ENCODE data around the gene MYL12B.
A peak's percentile ranks its signal among the peaks of the same experiment; 100 is the strongest.

Gene MYL12B

DNA sequence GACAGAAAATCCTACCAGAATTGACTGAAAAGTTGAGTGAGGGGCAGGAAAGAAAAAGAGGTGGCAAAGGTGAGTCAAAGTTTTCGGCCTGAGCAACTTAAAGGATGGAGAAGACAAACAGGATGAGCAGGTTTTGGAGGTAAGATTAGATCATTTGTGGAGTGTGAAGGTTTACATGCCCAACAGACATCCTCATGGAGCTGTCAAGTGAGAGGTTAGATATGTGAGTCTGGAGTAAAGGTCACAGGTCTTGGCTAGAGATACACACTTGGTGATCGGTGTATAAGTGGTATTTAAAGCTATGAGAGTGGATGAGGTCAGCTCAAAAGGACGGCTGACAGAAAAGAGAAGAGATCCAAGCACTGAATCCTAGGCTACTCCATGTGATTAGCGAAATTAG, 25.5 kb upstream of the MYL12B start:
- no peak for DNase-seq

DNA sequence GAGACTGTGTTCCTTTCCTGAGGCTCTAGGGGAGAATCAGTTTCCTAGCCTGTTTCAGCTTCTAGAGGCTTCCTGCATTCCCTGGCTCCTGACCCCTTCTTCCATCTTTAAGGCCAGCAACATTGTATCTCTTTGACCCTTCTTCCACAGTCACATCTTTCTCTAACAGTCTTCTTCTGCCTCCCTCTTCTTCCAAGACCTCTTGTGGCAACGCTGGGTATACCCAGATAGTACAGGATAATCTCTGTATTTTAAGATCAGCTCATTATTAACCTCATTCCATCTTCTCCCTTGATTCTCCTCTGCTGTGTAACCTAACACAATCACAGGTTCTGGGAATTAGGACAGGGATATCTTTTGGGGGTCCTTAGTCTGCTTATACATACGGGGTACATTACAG, 23.2 kb upstream of the MYL12B start:
- DNase-seq: no peak

DNA sequence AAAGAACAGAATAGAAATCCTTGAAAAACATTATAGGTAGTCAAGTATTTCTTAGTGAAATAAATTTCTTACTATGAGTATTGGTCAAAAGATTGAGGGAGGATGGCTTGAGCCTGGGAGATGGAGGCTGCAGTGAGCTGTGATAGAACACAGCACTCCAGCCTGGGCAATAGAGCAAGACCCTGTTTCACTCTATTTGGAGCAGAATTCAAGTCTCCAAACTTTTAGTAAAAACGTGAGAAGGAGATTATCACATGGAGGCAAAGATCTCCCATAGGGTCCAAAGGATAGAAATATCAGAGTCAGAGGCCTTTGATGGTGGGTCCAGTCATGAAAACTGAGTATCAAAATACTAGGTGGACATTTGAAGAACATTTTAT, 16.8 kb upstream of the MYL12B start:
- DNase-seq: no peak

DNA sequence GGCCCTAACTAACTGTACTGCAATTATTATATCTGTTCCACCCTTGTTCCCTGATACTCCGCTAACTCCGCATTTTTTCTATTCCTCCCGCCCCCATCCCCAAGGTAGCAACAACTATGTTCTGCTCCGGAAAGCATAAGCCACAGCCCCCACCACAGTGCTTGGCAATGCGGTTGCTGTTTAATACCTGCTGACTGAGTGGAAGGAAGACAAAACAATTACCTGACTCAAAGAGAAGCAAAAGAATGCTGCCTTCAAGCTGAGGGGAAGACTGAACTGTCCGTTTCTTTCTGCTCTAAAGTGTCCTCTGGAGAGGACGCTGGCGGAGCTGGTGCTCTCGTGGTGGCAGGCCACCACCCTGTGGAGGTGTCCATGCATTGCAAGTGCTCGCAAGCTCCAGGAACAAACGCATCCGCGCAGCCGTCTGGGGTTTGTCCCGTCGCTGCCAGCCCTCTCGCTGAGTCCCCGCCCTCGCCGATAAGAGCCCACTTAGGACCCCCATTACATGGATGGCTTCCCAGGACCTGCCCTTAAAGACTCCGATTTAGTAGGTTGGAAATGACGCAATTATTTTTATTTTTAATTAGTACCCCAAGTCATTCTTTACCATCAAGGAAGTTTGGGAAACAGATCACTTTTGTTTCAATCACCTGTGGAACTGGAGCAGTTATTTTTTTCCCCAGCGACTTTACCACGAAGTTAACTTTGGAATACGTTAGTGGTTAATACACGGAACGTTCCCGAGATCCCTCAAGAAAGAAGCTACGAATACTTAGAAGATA, 15.9 kb upstream of the MYL12B start:
- DNase-seq: peak; percentile 96

DNA sequence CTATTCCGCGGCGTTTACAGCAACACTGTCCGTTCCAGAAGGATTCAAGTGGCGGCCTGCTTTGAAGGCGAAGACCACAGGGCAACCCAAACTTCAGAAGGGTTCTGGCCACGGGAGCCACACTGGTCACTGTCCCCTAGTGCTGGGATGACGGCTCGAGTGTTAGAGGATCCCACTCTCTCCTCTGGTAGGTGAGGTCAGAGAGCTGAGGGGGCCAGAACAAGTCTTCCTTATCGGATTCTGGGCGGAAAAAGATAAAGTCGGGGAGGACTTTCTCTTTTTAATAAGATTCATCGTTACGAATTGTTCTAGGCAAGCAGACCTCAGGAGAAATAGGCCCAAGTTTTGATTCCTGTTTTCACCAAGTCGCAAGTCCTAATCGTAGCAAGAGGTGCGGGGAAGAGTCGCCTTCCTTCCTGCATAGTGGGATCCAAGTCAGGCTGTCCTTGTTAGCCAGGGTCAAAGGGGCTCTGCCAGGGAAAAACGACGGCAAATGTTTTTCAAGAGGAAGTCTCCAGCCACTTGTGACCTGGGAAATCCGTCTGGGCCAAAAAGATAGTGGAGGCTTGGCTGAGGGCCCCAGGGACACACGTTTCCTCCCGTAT, 15.2 kb upstream of the MYL12B start:
- peak; percentile 70 for DNase-seq

DNA sequence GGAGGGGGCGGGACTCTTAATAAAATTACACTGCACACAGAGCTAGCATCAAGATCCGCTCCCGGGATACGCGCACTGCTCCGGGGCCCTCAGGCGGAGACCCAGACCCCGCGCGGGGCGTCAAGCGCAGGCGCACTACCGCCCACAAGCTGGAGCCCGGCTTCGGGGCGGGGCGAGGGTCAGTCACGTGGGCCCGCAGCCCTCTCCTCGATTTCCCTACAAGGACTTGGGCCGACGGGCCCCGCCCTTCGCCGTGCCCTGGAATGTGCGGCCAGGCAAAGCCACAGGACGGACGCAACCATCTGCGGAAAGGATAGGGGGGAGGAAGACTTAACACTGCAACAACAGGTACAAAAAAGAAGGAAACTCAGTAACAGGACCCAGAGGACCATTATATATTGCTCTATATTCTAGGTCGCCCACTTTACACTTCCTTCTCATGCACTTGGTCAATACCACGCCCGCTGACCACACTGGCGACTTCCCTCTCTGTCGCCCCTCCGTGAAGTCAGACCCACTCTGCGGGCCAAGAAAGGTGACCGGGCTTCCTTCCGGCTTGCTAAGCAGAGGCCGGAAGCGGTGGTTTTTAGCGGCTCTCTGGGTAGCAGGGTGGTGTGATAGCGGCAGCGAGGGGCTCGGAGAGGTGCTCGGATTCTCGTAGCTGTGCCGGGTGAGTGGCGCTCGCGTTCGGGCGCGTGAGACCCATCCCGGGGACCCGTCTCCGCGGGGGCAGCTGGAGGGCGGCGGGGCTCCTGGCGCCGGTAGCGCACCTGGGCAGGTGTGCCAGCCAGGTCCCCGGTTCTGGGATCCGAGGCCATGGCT, 14.5 kb upstream of the MYL12B start, which contains the start of gene MYL12A:
TSS of gene MYL12A (plus strand) at position 562 of the 822 bp plus-strand sequence. CDS start 5,447 bp downstream, outside the sequence.
- peak; percentile 100 for DNase-seq

DNA sequence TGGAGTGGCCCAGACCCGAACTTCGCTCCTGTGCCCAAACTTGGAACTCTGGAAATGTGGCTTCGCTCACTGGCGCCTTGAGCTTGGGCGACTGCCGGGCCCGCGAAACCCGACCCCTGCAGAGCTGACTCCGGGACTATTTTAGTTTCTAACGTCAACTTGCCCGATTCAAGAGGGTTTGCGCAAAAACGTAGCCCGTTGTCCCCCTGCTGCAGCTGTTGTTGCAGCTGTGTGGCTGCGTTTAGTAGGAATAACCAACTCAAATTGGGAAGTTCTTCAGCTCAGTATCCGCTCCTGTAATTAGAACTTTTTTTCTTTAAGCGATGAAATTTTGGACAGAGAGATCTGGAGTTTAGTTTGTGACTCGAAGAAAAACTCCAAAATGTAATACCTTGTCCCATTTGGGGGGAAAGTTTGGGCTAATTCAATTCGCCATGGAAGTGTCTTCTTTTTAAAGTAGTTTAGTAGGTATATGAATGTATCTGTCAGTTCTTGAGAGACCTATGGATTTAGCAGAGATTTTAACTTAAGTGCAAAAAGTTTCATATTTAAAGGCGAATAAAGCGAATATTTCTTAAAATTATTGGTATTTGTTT, 13.8 kb upstream of the MYL12B start:
- peak; percentile 74 for DNase-seq

DNA sequence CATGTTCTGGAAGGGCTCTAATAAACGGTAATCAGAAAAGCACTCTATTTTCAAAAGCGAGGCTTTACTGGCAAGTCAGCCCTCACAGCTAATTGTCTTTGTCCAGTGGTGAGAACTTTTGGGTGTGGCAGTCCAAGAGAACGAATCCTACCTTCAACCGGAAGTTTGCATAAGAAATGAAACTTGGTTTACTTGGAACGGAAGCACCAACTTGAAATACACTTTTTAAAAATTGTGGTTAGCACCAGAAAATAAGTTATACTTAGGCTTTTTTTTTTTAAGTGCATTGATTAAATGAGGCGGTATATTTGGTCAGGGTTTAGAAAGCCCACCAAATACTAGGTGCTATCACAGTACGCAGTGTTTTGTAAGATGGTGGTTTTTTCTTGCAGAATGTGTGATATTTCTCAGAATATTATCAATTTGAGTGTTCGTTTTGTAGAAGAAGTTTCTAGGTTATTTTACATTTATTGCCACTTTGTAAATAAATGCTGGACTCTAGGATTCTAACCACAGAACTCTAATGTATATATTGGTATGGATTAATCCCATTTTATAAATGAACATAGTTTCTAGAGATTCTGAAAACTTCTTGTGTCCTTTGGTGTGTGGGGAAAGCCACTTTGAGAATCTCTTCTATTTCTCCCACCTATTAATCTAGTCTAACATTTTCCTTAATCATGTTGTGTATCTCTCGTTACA, 13.1 kb upstream of the MYL12B start:
- peak; percentile 66 for DNase-seq

DNA sequence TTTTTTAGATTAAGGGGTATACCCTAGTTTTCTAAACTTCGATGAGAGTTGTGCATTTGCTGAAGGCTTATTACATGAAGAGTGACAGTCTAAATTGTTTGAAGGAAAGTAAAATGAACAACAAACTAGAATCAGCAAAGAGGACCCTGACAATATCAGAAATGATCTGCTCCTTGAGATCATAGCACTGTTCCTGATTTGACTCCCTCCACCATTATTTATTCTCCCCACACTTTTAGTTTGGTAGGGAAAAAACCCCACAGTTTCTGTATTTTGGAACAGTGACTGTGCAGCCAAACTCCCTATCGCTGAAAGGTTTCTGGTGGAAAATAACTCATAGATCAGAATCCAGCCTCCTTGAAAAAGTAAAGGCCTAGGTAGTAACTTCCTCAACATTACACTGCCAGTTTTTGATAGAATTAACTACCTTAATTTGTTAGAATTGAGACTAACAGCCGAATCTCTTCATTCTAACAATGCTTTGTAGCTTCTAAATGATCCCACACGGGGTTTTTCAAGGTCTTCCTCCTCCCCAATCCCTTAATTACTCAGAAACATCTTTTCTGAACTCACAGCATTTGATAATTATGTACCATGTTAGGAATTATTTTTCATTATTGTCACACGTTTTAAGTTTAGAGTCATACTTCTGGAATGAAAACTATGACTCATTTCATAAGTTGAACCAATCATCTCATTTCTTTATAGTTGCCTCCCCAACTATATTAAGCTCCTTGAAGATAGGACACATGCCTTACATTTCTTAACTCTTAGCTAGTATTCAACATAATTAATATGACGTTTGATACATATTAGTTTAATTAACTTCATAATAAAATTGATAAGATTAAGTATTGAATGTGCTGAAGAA, 11.5 kb upstream of the MYL12B start:
- DNase-seq: no peak

DNA sequence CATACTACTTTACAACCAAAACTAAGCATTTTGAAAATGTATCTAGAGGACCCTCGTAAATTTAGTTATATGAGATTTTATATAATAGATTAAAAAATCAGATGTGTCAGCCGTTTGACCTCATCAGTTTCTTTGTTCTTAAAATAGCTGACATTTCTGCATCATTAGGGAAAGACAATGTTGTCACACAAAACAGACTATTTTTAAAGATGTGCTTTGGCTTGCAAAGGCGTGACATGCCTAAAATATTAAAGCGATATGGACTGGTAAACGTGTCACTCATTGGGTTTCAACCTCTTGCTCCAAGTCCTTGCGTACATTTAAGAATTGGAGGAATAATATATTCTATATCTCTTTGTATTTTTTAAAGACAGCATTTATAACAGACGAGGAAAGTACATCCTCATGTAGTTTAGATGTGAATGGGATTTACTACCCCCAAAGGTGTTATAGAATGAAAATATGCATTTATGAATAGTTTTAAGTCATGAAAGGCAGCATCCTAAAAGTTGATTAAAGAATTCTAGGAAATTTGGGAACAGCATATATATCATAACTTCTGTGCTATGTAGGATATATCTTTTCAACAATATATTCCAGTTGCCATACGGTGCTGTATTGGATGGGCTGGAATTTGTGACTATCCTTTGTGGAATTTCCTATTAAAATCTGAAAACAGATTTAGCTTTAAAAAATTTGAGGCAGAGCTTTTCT, 10.5 kb upstream of the MYL12B start:
- DNase-seq: no peak

DNA sequence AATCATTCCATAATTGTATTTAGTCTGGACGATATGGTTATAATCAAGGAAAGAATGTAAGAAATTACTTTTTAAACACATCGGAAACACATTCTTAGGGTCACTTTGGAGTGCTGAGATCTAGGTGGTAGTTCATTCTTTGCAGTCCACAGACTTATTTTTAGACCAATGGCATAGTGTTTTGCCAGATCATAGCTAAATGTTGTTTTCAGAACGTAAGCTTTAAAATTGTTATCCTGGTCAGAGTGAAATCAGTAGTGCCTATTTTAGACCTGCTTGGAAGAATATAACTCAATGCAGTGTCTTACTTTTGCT, 10.0 kb upstream of the MYL12B start:
- DNase-seq: no peak

DNA sequence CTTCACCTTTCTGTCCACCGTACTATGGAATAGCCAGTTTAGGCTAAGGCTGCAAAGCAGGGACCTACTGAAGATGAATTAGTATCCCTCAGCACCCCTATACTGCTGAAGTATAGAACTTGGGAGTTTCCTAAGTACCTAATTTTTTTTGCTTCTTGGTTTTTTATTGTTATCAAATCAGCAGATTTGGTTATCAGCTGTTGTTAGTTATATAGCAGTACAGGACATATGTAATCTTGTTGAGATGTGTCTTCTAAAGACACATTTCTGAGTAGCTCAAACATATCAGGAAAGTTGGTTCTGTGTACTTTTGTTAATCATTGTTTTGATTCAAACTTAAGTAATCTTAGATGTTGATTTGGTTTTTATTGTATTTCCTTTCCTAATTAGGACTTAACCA, 9.1 kb upstream of the MYL12B start:
- no peak for DNase-seq

DNA sequence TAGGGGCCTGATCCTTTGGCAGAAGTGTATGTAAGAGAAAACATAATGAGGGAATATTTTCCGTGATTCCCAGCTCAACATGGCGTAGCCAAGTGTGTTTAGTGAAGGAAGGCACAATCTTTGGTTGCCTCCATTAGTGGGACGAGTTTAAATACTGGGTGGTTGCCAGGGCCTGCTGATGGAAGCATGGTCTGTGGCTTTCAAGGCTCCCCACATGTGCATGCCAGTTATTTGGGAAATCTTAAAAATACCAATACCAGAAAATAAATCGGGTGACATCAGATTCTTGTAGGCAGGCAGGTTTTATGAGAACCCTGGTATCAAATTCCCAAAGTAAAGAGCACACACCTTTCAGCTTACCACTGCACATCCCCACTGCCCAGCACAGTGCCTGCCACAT, 7.2 kb upstream of the MYL12B start:
- no peak for DNase-seq

DNA sequence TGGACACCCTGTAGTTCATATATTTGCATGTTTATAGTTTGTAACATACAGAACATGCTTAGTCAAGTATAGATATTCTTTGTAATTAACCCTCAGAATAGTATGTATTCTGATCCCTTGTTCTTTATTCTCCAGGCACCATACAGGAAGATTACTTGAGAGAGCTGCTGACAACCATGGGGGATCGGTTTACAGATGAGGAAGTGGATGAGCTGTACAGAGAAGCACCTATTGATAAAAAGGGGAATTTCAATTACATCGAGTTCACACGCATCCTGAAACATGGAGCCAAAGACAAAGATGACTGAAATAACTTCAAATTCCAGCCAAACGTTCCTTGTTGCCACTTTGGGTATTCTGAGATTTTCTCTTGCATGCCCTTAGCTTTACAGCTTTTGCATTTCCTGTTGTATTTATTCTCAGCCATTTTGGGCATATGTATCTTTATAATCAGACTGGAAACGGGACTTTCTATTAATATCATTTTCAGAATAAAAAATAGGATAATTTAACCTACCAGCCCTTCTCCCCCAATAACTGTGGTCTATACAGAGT, 6.2 kb upstream of the MYL12B start:
- no peak for DNase-seq

DNA sequence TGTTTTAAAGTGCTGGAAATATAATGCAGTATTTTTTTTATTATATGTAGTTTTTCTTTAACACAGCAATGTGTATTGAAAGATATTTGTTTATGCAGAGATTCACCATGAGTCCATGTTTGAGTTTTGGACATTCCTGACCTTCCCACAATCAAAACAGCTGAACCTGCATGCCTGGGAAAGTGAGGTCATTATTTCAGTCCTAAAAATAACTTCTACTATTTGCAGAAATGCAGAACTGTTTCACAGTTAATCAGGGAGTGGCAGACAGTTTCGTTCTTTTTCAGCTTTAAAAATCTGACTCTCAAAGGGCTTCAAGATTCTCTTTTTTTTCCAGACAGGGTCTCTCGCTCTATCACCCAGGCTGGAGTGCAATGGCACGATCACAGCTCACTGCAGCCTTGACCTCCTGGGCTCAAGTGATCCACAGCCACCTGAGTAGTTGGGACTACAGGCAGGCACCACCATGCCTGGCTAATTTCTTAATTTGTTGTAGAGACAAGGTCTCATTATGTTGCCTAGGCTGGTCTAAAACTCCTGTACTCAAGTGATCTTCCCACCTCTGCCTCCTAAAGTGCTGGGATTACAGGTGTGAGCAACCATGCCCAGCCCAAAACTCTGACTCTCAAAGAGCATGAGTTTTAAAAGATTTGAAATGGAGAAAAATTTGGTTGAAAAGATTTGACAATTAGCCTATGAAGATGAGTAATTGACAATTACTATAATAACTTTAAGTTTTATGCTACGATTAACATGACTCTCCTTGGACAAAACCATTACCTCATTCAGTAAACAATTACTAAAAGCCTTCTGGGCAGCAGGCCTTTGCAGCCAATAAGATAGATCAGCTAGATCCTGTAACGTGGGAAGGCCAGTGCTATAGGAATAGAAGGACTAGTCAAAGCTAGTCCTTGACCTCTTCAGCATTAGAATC, 5.0 kb upstream of the MYL12B start:
- DNase-seq: peak; percentile 44

DNA sequence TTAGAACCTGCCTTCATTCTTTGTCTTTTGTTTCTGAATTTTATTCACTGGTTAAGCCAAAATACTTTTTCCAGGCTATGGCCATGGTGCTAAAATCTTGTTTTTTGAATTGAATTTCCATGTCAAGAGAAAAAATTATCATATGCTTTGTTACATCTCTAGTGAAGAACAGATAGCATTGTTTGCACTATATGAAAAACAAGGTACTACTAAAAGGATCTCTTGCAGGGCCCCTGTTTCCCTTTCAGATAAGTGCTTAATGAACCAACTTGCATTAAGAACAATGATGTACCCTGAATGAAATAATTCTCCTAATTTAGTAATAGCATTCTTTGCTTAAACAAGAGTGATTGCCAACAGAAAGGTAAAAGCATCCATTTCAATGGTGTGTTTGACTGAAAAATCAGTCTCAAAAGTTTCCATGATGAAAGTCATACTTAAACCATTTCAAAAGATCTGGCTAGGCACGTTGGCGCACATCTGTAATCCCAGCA, 4.3 kb upstream of the MYL12B start:
- no peak for DNase-seq

DNA sequence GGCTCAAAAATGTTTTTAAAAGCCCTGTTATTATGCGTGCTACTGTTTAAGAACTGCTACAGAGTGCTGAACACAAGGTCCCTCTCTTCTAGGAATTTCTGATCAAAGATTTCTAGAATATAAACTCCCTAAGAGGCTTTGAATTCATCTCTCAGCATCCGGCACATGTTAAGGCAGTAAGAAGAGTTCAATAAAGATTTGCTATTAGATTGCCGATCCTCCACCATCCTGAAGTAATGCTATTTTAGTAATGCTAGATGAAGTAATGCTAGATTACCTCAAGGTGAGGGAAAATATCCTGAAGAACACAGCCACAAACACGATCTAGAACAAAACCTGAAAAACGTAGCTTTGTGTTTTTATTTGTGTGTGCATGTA, 949 bp upstream of the MYL12B start:
- no peak for DNase-seq

DNA sequence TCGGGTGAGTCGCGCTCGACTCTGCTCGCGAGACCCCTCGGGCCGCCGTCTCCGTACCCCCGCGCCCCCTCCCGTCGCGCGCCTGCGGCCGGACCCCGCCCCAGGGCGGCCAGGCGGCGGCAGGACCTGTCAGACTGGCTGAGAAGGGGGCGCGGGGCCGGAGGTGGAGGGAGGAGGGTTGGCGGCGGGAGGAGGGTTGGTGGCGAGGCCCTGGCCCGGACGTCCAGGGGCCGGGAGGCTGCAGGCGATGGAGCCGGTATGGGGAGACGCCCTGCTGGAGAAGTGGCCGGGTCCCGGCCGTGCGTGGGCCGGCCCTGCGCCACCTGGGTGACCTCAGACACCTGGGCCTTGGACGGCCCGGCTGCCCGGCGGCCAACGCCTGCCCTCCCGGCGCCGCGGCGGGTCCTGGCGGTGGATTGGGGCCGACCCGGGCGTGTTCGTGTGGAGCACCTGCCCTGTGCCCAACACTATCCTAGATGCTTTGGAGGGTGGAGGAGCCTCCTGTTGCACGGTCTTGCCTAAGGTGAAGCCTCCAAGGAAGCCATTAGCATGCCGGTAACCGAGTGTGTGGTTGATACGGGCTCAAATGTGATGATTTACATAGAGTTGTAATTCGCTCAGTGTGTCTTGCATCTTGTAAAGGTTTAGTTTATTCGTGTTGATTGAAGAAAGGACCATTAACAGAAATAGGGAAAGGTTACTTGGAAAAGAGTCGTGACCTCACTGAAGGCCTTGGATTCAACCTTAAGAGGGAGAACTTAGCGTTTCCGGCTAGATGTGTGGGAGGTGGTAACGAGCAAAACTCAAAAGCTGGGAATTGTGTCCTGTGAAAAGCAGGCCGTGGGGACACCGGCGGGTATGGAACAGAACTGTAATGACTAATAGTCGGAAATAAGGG, 550 bp downstream of the MYL12B start:
- peak; percentile 57 for DNase-seq

Measured in NCI-H69 (cell line).